Esophagus muscularis mucosa (tissue), 4 donors: Measurements from ENCODE around the gene ANKRD53. TPM values are rescaled to one million over a fixed set of nuclear protein-coding genes. Genes with fewer than 3 reads are reported as not detected.

Source experiments
- DNase-seq: peaks from one replicate; pipeline ENCODE4 v3.0.0-alpha.2; 2017; ENCODE audit errors: extremely low spot score
- H3K27ac ChIP-seq, 4 donors: fragments of 200-600 bp; sonication (generic); replicated peaks in 1 of 4; 1 replicate in 3 of 4; 2 replicates in 1 of 4; pipeline ENCODE4 v1.5.1; 2016 to 2019; ENCODE audit warnings: mild to moderate bottlenecking in 1 of 4
- H3K27me3 ChIP-seq, 4 donors: fragments of 200-600 bp; sonication (generic); one replicate each; pipeline versions ENCODE4 v1.5.1 to v1.6.0; 2016 to 2019
- H3K36me3 ChIP-seq, 4 donors: fragments of 200-600 bp; sonication (generic); one replicate each; pipeline ENCODE4 v1.5.1; 2016 to 2019
- H3K4me1 ChIP-seq, 4 donors: fragments of 200-600 bp; sonication (generic); one replicate each; pipeline ENCODE4 v1.5.1; 2016 to 2019
- H3K4me3 ChIP-seq, 4 donors: fragments of 200-600 bp; sonication (generic); 1 replicate in 2 of 4; 2 replicates in 2 of 4; pipeline ENCODE4 v1.5.1; 2016 to 2019; ENCODE audit warnings: mild to moderate bottlenecking in 4 of 4, moderate library complexity in 1 of 4
- H3K9me3 ChIP-seq, 4 donors: fragments of 200-600 bp; sonication (generic); 1 replicate in 3 of 4; 2 replicates in 1 of 4; pipeline ENCODE4 v1.5.1; 2016 to 2019
- CTCF ChIP-seq, 3 experiments: fragments of 200-600 bp in 2 of 3; fragments of 450-650 bp in 1 of 3; sonication (generic) in 2 of 3; IDR thresholded peaks; one replicate each; pipeline ENCODE4 v1.5.1; 2017 to 2019; ENCODE audit warnings: antibody characterized with exemption in 3 of 3, mild to moderate bottlenecking in 2 of 3, moderate library complexity in 1 of 3
- EP300 ChIP-seq: sonication (generic); formaldehyde crosslinking; IDR thresholded peaks from one replicate; pipeline ENCODE4 v1.6.1; 2017; ENCODE audit warnings: antibody characterized with exemption
- POLR2A ChIP-seq: fragments of 450-650 bp; IDR thresholded peaks from one replicate; pipeline ENCODE4 v1.6.1; 2017; ENCODE audit warnings: antibody characterized with exemption, moderate library complexity, mild to moderate bottlenecking, low read depth
- POLR2AphosphoS5 ChIP-seq, 2 donors: sonication (generic); formaldehyde crosslinking; IDR thresholded peaks; one replicate each; pipeline ENCODE4 v1.6.1; 2017; ENCODE audit warnings: antibody characterized with exemption in 2 of 2
- WGBS: methylation state at CpG from one replicate; pipeline ENCODE4 v1.1.5; 2018; 5-methylcytosine and 5-hydroxymethylcytosine counted together
- intact Hi-C: fragments of 100-400 bp; cut with DNase I; formaldehyde crosslinking; loops from one replicate; pipeline ENCODE4 v1.15.1; 2023
- total RNA-seq, 4 donors: library from RNA; depleted of rRNA; stranded (reverse); fragments of >200 nt; gene quantifications; one replicate each; pipeline versions ENCODE4 v1.1.0 to v1.2.1, GENCODE V29; 2016

Gene ANKRD53
- total RNA-seq, 4 donors from 2014 or later = under 0.01 to 3.2 (median 0.82) TPM

DNA sequence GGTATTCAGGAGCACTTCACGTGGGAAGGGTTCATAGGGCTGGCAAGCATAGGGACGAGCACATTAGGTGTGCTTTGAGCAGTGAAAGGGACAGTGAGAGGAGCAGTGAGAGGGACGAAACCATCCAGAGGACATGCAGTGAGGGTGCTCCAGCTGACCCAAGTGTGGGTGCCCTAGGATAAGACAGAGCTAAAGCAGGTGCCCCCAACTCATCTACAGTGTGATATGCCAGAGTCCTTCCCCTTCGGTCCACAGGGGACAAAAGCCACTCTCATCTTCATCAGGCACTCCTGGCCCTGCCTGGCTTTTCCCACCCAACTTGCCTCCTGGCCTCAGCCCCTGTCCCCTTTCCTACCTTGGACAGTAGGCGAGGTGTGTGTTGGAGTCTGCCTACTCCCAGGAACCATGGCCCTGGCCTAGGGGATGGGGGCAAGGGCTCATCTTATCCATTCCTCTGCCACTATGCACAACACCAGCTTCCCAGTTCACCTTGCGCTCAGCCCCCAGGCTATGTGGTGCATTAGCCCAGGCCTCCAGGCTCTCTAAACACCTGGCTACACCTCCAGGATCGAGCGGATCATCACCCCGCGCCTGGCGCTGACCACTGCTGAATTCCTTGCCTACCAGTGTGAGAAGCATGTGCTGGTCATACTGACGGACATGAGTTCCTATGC is 16.1 kb upstream of the ANKRD53 start:
- peak; percentile 83 for DNase-seq
- 79% methylated on average over 9 of the region's 12 CpGs for WGBS
- TF ChIP-seq EP300 (no peak), POLR2A (no peak), CTCF (IDR thresholded peaks at IDR 0.05) (no peak), POLR2AphosphoS5 (IDR thresholded peaks at IDR 0.05) (no peak)
- intact Hi-C loops = no loop called here
- H3K4me3 ChIP-seq = no peak overlapping the region
- H3K27ac ChIP-seq = no peak overlapping the region
- no peaks in the 10 kb centered on the region for H3K9me3 ChIP-seq
- H3K36me3 ChIP-seq = no peaks in the 10 kb centered on the region
- peaks cover 0 to 82% (median 5%) of the 10 kb centered on the region in 4 donors for H3K27me3 ChIP-seq
- H3K4me1 ChIP-seq = peaks cover 6 to 13% (median 10%) of the 10 kb centered on the region in 4 donors

- Histone ChIP-seq H3K36me3 (no peaks in the 10 kb centered on the region), H3K27ac (no peak overlapping the region), H3K4me1 (peaks cover 6 to 13% (median 10%) of the 10 kb centered on the region in 4 donors), H3K9me3 (no peaks in the 10 kb centered on the region), H3K27me3 (peaks cover 0 to 74% (median 5%) of the 10 kb centered on the region in 4 donors), H3K4me3 (no peak overlapping the region)
- intact Hi-C loops = no loop called here
- peak; percentile 64 for DNase-seq
- no peak for TF ChIP-seq EP300
- TF ChIP-seq CTCF (IDR thresholded peaks at IDR 0.05) = no peak
- no peak for TF ChIP-seq POLR2A
- TF ChIP-seq POLR2AphosphoS5 (IDR thresholded peaks at IDR 0.05) = no peak
- 72% methylated on average over 18 of the region's 18 CpGs for WGBS
Observed at GRCh38 chr2:70962885-70963878, 15.2 kb upstream of the ANKRD53 start.

DNA sequence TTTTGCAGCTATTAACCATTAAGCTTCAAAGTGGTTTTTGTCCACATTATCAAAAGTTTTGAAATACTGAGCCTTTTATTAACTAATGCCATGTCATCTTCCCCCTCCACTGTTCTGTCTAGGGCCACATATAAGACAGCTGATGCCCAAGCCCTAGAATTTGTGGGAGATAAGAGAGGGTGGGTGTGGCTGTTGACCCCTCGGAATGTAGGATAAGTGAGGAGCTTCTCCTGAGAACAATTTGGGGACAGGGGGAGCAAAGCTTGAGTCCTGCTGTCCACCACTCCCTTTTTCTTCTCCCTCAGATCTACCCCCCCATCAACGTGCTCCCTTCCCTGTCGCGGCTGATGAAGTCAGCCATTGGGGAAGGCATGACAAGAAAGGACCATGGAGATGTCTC is 14.3 kb upstream of the ANKRD53 start:
- DNase-seq = no peak
- H3K9me3 ChIP-seq = no peaks in the 10 kb centered on the region
- H3K27me3 ChIP-seq = peaks cover 0 to 64% (median 5%) of the 10 kb centered on the region in 4 donors
- H3K4me3 ChIP-seq = no peak overlapping the region
- H3K27ac ChIP-seq = no peak overlapping the region
- WGBS = 73% methylated on average over 4 of the region's 4 CpGs
- intact Hi-C loops = loop anchor here (2.0 kb wide), 1 partner anchor 37 kb away; no protein-coding TSS in a partner anchor
- H3K36me3 ChIP-seq = no peaks in the 10 kb centered on the region
- peaks cover 6 to 13% (median 10%) of the 10 kb centered on the region in 4 donors for H3K4me1 ChIP-seq
- TF ChIP-seq POLR2AphosphoS5 (IDR thresholded peaks at IDR 0.05) = no peak
- TF ChIP-seq EP300 = no peak
- TF ChIP-seq POLR2A = no peak
- no peak for TF ChIP-seq CTCF (IDR thresholded peaks at IDR 0.05)

GRCh38 chr2:70964596-70965386 is 13.6 kb upstream of the ANKRD53 start:
- 7% methylated on average over 47 of the region's 59 CpGs for WGBS
- intact Hi-C loops = loop anchor here (2.0 kb wide), 1 partner anchor 36 kb away; no protein-coding TSS in a partner anchor

More at GRCh38 chr2:70964596-70965386, 13.6 kb upstream of the ANKRD53 start:
- H3K9me3 ChIP-seq = no peaks in the 10 kb centered on the region
- H3K27me3 ChIP-seq = peaks cover 0 to 58% (median 3%) of the 10 kb centered on the region in 4 donors
- no peaks in the 10 kb centered on the region for H3K36me3 ChIP-seq
- TF ChIP-seq POLR2AphosphoS5 (IDR thresholded peaks at IDR 0.05) = peak in 1 of 2 donors; percentile 62
- peak; percentile 70 to 84 (median 75) for TF ChIP-seq CTCF (IDR thresholded peaks at IDR 0.05)
- no peak for TF ChIP-seq POLR2A
- TF ChIP-seq EP300 = no peak
- peaks cover 6 to 13% (median 10%) of the 10 kb centered on the region in 4 donors for H3K4me1 ChIP-seq
- DNase-seq = peak; percentile 93
- H3K4me3 ChIP-seq = peak overlapping the region; percentile 54 to 64 (median 57)
- H3K27ac ChIP-seq = no peak overlapping the region
